ENCODE measurements around the gene SDF4. TPM values are rescaled to one million over a fixed set of nuclear protein-coding genes. Genes with fewer than 3 reads are reported as not detected.

The SDF4 gene
- total RNA-seq, 2 donors from 2014 or later = 157 to 230 TPM

DNA sequence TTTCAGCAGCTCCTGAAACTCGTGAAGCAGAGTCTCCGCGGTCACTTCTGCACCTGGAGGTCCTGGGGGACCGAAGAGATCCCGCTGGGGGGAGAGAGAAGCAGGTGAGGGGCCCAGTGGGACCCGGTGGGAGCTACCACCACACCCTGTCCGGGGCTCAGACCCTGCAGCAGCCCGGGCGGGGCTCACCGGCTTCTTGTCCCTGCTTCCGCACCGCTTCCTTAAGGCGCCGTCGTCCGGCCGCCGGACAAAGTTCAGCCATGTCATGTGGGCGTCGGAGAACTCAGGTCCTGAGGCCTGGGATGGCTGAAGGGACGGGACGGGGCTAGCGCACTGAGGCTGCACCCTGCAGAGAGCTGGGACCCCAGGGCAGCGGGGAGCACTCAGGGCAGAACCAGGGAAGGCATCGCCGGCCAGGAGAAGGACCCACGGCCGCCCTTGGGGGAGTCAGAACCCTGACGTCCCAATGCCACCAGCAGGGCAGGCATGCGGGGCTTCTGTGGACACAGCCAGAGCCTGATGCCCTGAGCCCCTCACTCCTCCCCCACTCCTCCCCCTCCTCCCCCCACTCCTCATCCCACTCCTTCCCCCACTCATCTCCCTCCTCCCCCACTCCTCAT is 12.5 kb upstream of the SDF4 start:
- H3K4me1 ChIP-seq (ENCODE audit: control insufficient read depth in 1 of 2, low read depth in 2 of 2) = no peaks in the 10 kb centered on the region
- TF ChIP-seq, protein P1, sequence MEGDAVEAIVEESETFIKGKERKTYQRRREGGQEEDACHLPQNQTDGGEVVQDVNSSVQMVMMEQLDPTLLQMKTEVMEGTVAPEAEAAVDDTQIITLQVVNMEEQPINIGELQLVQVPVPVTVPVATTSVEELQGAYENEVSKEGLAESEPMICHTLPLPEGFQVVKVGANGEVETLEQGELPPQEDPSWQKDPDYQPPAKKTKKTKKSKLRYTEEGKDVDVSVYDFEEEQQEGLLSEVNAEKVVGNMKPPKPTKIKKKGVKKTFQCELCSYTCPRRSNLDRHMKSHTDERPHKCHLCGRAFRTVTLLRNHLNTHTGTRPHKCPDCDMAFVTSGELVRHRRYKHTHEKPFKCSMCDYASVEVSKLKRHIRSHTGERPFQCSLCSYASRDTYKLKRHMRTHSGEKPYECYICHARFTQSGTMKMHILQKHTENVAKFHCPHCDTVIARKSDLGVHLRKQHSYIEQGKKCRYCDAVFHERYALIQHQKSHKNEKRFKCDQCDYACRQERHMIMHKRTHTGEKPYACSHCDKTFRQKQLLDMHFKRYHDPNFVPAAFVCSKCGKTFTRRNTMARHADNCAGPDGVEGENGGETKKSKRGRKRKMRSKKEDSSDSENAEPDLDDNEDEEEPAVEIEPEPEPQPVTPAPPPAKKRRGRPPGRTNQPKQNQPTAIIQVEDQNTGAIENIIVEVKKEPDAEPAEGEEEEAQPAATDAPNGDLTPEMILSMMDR (IDR thresholded peaks at IDR 0.05) = no peak
- ATAC-seq (ENCODE audit: insufficient number of reproducible peaks, low FRiP score, low read depth) (no peak), DNase-seq (ENCODE audit: low spot score) (no peak)
- no peaks in the 10 kb centered on the region for H3K36me3 ChIP-seq
- H3K9me3 ChIP-seq = no peaks in the 10 kb centered on the region
- no peak overlapping the region for H3K27ac ChIP-seq
- no peak overlapping the region for H3K4me3 ChIP-seq
- no peaks in the 10 kb centered on the region for H3K27me3 ChIP-seq (replicated peaks; ENCODE audit: insufficient read depth)

DNA sequence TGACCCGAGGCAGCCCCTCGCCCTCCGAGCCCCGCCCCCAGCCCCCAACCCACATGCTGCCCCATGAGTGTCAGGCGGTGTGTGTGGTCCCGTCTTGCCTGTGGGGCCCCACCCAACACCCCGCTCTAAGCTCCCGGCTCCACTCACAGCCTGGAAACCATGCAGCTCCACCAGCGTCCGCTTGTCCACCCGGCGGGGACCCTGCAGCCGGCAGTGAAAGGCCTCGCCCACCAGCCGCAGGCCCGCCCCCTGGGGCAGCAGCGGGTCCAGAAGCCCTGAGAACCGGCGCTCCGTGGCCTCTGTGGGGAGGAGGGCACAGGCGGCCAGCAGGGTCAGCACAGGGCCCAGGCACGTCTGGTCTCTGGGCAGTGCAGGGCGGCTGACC is 12.0 kb upstream of the SDF4 start:
- H3K27me3 ChIP-seq (replicated peaks; ENCODE audit: insufficient read depth) = no peaks in the 10 kb centered on the region
- H3K4me3 ChIP-seq = no peak overlapping the region
- DNase-seq (ENCODE audit: low spot score) (no peak), ATAC-seq (ENCODE audit: insufficient number of reproducible peaks, low FRiP score, low read depth) (no peak)
- no peaks in the 10 kb centered on the region for H3K4me1 ChIP-seq (ENCODE audit: control insufficient read depth in 1 of 2, low read depth in 2 of 2)
- H3K9me3 ChIP-seq = no peaks in the 10 kb centered on the region
- TF ChIP-seq, protein P1 (IDR thresholded peaks at IDR 0.05) = no peak
- no peaks in the 10 kb centered on the region for H3K36me3 ChIP-seq
- no peak overlapping the region for H3K27ac ChIP-seq

DNA sequence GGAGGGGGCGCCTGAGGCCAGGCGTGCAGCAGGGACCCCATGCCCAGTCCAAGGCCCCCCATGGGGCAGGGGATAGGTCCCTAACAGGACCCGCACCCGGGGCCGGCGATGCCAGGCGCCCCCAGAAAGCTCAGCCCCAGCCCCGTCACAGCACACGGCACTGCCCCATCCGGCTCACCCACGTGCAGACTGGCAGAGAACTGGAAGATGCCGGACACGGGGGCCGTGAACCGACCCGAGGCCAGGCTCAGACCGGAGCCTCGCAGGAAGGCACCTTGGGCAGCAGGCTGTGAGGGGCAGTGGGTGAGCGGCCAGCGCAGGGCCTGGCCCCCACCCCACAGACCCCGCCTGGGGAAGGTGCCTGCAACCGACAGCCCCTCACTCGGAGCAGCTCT is 11.5 kb upstream of the SDF4 start:
- ATAC-seq (ENCODE audit: insufficient number of reproducible peaks, low FRiP score, low read depth) (no peak), DNase-seq (ENCODE audit: low spot score) (no peak)
- Histone ChIP-seq H3K4me3 (no peak overlapping the region), H3K4me1 (ENCODE audit: control insufficient read depth in 1 of 2, low read depth in 2 of 2) (no peaks in the 10 kb centered on the region), H3K9me3 (no peaks in the 10 kb centered on the region), H3K36me3 (no peaks in the 10 kb centered on the region), H3K27ac (no peak overlapping the region), H3K27me3 (replicated peaks; ENCODE audit: insufficient read depth) (no peaks in the 10 kb centered on the region)
- TF ChIP-seq, protein P1 (IDR thresholded peaks at IDR 0.05) = no peak

DNA sequence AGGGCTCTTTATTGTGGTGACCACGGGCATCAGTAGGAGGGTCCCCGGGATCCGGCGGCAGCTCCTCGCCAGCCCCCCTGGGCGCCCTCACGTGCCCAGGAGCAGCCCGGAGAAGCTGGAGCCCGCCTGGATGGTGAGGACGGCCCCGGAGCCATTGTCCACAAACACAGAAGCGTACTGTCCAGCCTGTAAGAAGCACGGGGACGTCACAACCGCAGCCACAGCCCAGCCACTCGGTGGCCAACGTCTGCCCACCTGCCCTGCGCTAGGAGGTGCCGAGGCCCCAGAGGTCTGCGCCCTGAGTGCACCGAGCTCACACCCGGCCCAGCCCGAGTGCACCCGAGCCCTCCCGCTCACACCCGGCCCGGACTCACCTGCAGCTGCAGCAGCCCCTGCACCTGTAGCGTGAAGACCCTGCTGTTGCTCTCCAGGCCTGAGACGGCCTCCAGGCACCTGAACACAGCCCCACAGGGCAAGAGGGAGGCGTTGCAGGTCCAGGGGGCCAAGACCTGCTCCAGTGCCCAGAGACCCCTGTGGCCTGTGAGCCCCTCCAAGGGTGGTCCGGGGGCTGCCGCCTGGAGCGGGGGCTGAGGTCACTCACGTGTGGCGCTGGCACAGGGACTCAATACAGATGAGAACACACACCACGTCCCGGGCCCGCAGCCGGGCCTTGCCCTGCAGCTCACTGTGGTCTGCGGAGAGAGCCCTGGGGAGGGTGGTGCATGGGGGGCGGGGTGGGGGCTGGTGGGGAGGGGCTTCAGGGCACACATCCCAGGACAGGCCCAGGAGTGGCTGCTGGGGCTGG is 10.9 kb upstream of the SDF4 start:
- ATAC-seq (ENCODE audit: insufficient number of reproducible peaks, low FRiP score, low read depth) = no peak
- H3K4me3 ChIP-seq = no peak overlapping the region

DNA sequence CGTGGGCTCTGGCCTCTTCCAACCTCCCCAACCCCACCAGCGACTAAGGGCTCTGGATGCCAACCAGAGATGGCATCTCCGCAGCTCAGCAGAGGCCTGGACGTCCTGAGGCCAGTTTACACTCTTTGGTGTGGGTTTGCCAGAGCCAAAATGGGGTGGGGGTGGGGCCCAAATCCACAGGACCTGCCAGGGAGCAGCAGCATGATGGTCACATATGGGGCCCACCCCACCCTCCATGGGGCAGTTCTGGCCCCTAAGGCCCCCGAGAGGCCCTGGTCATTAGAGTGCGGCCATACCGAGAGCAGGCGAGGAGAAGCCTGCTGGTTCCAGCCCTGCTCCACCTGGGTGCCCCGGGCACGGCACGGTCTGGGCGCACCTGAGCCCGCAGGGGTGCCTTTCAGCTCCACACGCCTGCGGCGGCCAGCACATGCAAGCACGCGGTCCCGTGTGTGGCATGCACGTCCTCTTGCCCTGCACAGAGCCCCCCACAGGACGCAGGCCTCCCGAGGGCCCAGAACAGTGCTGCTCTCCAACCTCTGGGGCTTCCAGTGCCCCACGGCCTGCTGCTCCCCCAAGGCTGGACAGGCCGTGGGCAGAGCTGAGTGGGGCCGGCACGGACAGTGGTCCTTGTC is 9.9 kb upstream of the SDF4 start:
- DNase-seq (ENCODE audit: low spot score) (no peak), ATAC-seq (ENCODE audit: insufficient number of reproducible peaks, low FRiP score, low read depth) (no peak)
- no peaks in the 10 kb centered on the region for H3K27me3 ChIP-seq (replicated peaks; ENCODE audit: insufficient read depth)
- no peaks in the 10 kb centered on the region for H3K4me1 ChIP-seq (ENCODE audit: control insufficient read depth in 1 of 2, low read depth in 2 of 2)
- no peaks in the 10 kb centered on the region for H3K36me3 ChIP-seq
- H3K4me3 ChIP-seq = no peak overlapping the region
- TF ChIP-seq, protein P1 (IDR thresholded peaks at IDR 0.05) = no peak
- H3K27ac ChIP-seq = no peak overlapping the region
- no peaks in the 10 kb centered on the region for H3K9me3 ChIP-seq

More for the DNA sequence above, 10.9 kb upstream of the SDF4 start:
- H3K4me1 ChIP-seq (ENCODE audit: control insufficient read depth in 1 of 2, low read depth in 2 of 2) = no peaks in the 10 kb centered on the region
- TF ChIP-seq, protein P1 (IDR thresholded peaks at IDR 0.05) = no peak
- H3K9me3 ChIP-seq = no peaks in the 10 kb centered on the region
- H3K27me3 ChIP-seq (replicated peaks; ENCODE audit: insufficient read depth) = no peaks in the 10 kb centered on the region
- no peak overlapping the region for H3K27ac ChIP-seq
- DNase-seq (ENCODE audit: low spot score) = no peak
- H3K36me3 ChIP-seq = no peaks in the 10 kb centered on the region
